ENCODE results near the gene TLE1.

The TLE1 gene

DNA sequence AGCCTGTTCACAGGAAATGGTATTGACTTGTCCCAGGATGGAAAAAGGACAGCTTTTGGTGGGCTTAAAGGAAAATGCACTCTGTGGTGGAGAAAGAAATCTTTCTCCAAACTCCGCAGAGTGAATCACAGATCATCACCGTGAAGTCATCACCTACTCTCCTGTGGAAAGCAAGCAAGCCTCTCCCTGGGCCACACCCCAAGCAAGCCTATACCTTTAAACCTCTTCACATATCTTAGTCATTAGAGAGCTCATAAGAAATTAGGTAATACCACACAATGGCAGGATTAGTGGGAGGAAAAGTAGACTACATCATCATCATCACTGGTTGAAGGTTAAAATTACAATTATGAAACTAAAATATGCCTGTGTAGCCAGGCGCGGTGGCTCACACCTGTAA, 23.2 kb downstream of the TLE1 start:
- TF ChIP-seq, protein P1, sequence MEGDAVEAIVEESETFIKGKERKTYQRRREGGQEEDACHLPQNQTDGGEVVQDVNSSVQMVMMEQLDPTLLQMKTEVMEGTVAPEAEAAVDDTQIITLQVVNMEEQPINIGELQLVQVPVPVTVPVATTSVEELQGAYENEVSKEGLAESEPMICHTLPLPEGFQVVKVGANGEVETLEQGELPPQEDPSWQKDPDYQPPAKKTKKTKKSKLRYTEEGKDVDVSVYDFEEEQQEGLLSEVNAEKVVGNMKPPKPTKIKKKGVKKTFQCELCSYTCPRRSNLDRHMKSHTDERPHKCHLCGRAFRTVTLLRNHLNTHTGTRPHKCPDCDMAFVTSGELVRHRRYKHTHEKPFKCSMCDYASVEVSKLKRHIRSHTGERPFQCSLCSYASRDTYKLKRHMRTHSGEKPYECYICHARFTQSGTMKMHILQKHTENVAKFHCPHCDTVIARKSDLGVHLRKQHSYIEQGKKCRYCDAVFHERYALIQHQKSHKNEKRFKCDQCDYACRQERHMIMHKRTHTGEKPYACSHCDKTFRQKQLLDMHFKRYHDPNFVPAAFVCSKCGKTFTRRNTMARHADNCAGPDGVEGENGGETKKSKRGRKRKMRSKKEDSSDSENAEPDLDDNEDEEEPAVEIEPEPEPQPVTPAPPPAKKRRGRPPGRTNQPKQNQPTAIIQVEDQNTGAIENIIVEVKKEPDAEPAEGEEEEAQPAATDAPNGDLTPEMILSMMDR (IDR thresholded peaks at IDR 0.05; ENCODE audit: low read depth, low read length, missing control alignments), result no peak
- DNase-seq (ENCODE audit: low read depth), result no peak
- H3K4me3 ChIP-seq (ENCODE audit: low read depth, low read length), result no peak overlapping the region

DNA sequence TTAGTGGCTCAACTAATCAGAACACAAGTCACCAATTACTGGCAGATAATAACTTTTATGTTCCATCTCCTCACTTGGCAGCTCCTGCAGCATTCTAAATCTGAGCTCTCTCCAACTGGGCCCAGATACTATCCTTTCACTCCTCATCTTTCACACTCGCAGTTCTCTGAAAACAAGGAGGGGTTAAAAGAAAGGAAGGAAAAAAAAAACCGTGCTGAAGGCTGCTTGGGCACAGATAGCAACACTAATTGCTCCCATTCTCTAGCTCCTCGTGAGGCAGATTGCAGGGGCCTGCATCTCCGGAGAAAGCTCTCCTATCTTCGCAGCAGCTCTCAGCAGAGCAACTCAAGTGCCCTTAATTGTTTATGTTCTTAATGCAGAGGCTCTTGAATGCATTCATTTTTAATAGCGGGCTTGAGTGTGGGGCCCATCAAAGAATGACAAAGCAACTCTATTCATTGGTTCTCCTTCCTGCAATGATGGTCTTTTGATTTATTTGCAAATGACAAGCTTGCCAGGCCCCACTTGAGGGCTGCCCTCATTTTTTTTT, 23.9 kb downstream of the TLE1 start:
- no peak overlapping the region for H3K4me3 ChIP-seq (ENCODE audit: low read depth, low read length)
- DNase-seq (ENCODE audit: low read depth), result no peak

DNA sequence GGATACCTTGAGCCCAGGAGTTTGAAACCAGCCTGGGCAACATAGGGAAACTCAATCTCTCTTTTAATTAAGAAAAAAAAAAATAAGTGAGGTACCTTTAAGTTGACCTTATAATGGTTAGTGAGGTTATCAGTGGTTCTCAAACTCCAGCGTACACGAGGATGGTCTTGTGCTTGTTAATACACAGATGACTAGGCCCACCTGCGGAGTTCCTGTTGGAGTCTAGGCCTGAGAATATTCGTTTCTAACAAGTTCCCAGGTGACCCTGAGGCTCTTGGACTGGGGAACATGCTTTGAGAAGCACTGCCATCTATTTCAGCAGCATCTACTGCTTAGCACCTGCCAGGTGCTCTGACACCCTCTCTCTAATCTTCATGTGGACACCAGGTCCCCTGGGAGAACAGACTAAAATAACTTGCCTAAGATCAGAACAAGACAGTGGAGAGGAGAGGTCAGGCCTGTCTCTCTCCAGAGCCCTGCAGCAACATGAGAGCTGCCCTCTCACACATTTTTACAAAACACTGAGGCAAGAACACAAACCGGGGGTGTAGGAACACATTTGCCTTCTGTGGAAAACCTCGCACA, 24.6 kb downstream of the TLE1 start:
- no peak for DNase-seq (ENCODE audit: low read depth)
- no peak overlapping the region for H3K4me3 ChIP-seq (ENCODE audit: low read depth, low read length)

More for the DNA sequence above, 23.9 kb downstream of the TLE1 start:
- TF ChIP-seq, protein P1 (IDR thresholded peaks at IDR 0.05; ENCODE audit: low read depth, low read length, missing control alignments), result no peak

DNA sequence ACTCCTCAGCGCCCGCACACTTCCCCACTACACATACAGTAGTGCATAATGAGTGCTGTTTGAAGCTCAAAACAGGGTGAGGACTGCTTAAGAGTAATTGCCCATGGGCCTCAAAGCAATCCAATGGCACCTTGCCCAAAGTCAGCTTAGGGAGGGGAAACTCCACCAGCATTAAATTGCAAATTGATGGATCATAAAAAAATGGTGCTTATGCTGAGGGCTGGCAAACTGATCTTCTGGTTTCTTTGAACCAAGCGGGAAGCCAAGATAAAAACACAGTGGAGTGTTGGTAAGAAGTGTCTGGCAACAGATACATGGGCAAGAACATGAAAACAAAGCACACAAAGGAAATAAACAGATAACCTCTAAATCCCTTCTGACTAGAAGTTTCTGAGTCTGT, 28.0 kb downstream of the TLE1 start:
- TF ChIP-seq, protein P1 (IDR thresholded peaks at IDR 0.05; ENCODE audit: low read depth, low read length, missing control alignments), result no peak
- no peak overlapping the region for H3K4me3 ChIP-seq (ENCODE audit: low read depth, low read length)
- no peak for DNase-seq (ENCODE audit: low read depth)

More for the DNA sequence above, 24.6 kb downstream of the TLE1 start:
- TF ChIP-seq, protein P1 (IDR thresholded peaks at IDR 0.05; ENCODE audit: low read depth, low read length, missing control alignments), result no peak

DNA sequence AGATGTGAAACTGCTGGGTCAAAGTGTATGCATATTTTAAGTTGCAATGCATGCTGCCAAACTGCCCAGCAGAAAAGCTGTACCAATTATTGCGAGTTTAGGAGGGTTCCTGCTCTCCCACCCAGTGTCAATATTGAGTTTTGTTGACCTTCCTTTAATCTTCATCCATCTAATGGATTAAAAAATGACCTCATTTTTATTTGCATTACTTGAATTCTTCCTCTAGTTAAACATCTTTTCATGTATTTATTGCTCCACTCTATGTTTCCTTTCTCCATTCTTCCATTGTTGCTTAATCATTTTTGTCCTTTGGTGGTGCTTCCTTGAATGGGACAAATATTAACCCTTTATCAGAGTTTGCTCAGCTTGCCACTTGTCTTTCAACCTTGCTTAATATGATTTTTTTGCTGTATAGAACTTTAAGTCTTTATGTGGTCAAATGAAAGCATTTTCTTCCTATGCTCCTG, 32.4 kb downstream of the TLE1 start:
- no peak for DNase-seq (ENCODE audit: low read depth)
- TF ChIP-seq, protein P1 (IDR thresholded peaks at IDR 0.05; ENCODE audit: low read depth, low read length, missing control alignments), result no peak
- H3K4me3 ChIP-seq (ENCODE audit: low read depth, low read length), result no peak overlapping the region

DNA sequence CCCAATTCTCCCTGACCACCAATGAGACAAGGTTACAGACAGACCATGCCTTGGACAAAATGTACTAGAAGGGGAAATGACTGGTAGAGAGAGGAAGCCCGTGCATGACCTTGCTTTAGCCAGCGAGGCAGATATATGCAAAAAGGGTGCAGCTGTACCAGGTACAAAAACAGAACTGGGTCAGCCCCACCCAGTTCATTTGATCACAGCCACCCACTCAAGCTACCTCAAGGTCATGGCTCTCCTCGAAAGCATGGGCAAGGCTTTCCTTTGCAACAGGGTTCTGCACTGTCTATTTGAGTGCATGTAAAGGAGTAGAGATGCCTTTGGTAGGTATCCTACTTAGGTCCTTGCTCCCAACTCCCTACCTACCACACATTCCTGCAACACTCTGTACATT, 33.3 kb downstream of the TLE1 start:
- TF ChIP-seq, protein P1 (IDR thresholded peaks at IDR 0.05; ENCODE audit: low read depth, low read length, missing control alignments), result no peak
- DNase-seq (ENCODE audit: low read depth), result peak; percentile 70

DNA sequence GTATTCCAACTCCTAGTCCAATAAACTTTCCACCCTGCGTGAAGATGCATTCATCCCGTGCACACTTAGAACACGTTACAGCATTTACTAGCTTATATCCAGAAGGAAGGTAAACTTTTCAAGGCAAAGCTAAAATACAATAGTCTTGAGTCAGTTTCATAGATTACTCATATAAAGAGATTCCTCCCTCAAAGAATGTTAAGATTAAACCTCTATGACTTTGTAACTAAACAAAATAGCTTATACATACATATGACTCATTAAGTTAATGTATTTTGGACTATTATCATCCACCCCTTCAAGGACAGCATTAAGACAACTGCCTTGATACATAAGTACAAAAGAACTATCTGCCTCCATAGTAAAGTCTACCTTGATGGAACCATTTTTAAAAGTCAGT, 36.1 kb downstream of the TLE1 start:
- H3K4me3 ChIP-seq (ENCODE audit: low read depth, low read length), result no peak overlapping the region
- no peak for DNase-seq (ENCODE audit: low read depth)
- TF ChIP-seq, protein P1 (IDR thresholded peaks at IDR 0.05; ENCODE audit: low read depth, low read length, missing control alignments), result no peak

More for the DNA sequence above, 33.3 kb downstream of the TLE1 start:
- no peak overlapping the region for H3K4me3 ChIP-seq (ENCODE audit: low read depth, low read length)

All from GM12864 (cell line).